Measurements from ENCODE around the gene OMP. TPM values are rescaled to one million over a fixed set of nuclear protein-coding genes. Genes with fewer than 3 reads are reported as not detected.
A peak's percentile ranks its signal among the peaks of the same experiment; 100 is the strongest.

The OMP gene
- polyA plus RNA-seq, 3 donors, result not detected

DNA sequence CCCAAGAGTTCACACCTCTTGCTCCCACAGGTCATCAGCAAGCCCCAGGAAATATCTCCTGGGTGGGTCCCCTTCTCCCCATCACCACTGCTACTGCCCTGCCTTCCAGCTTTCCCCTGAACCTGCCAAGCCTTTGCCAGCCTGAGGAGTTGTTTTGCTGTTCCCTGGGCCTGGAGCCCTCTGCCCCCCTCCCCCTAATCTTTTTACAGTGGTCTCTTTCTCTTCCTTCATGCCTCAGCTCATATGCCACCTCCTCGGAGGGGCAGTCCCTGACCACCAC is 44.3 kb downstream of the OMP start:
- no peak for DNase-seq
- no peak overlapping the region for H3K4me3 ChIP-seq (replicated peaks in 1 of 3; ENCODE audit: low read depth in 2 of 3, low read length in 3 of 3)
- TF ChIP-seq CTCF (IDR thresholded peaks at IDR 0.05), result no peak
- H3K9me3 ChIP-seq (replicated peaks in 1 of 2; ENCODE audit: control insufficient read depth in 1 of 2, insufficient read depth in 1 of 2, low read length in 2 of 2), result no peaks in the 10 kb centered on the region
- no peaks in the 10 kb centered on the region for H3K79me2 ChIP-seq (ENCODE audit: insufficient read depth, low read length)
- Mint-ChIP-seq H3K27ac (no peak overlapping the region), H3K4me3 (peak overlapping the region; percentile 13 to 44), H3K4me1 (peaks cover 11% of the 10 kb centered on the region), H3K36me3 (peaks cover 0 to 1% of the 10 kb centered on the region in 2 donors), H3K27me3 (ENCODE audit: low read depth in 3 of 3) (peaks cover 14 to 43% (median 27%) of the 10 kb centered on the region in 3 donors), H3K9me3 (no peaks in the 10 kb centered on the region)
- no peaks in the 10 kb centered on the region for H4K20me1 ChIP-seq (ENCODE audit: insufficient read depth, low read length)
- no peak overlapping the region for H3K4me2 ChIP-seq (replicated peaks; ENCODE audit: extremely low read depth, low read length, poor library complexity, severe bottlenecking)
- H3K4me1 ChIP-seq (ENCODE audit: control insufficient read depth in 1 of 2, insufficient read depth in 2 of 2, low read length in 2 of 2), result peaks cover 5% of the 10 kb centered on the region in 2 donors
- H3K27me3 ChIP-seq (ENCODE audit: control insufficient read depth in 2 of 2, insufficient read depth in 2 of 2, low read length in 2 of 2), result peaks cover 0 to 15% of the 10 kb centered on the region in 2 donors
- intact Hi-C loops (cut with micrococcal nuclease), result no loop called here
- 67% methylated on average over 1 of the region's 1 CpG for WGBS (ENCODE audit: insufficient coverage)
- no peak overlapping the region for H3K27ac ChIP-seq (ENCODE audit: low read depth in 1 of 2, low read length in 2 of 2)
- peak overlapping the region; percentile 85 for H2AFZ ChIP-seq (ENCODE audit: insufficient read depth, low read depth, low read length, poor library complexity, severe bottlenecking)
- H3K9ac ChIP-seq (ENCODE audit: insufficient read depth, low read length, poor library complexity, severe bottlenecking), result no peak overlapping the region
- no peaks in the 10 kb centered on the region for H3K36me3 ChIP-seq (replicated peaks in 1 of 2; ENCODE audit: control insufficient read depth in 1 of 2, insufficient read depth in 2 of 2, low read length in 2 of 2)

GRCh38 chr11:77147668-77148321 is 45.2 kb downstream of the OMP start:
- peak overlapping the region; percentile 33 for H3K9ac ChIP-seq (ENCODE audit: insufficient read depth, low read length, poor library complexity, severe bottlenecking)
- peak overlapping the region in 2 of 3 experiments; percentile 23 to 63 for H3K4me3 ChIP-seq (replicated peaks in 1 of 3; ENCODE audit: low read depth in 2 of 3, low read length in 3 of 3)
- peak overlapping the region; percentile 85 for H2AFZ ChIP-seq (ENCODE audit: insufficient read depth, low read depth, low read length, poor library complexity, severe bottlenecking)
- no peak for TF ChIP-seq CTCF (IDR thresholded peaks at IDR 0.05)
- Mint-ChIP-seq H3K27me3 (ENCODE audit: low read depth in 3 of 3) (peaks cover 15 to 48% (median 32%) of the 10 kb centered on the region in 3 donors), H3K27ac (peak overlapping the region in 2 of 7 donors; percentile 26 to 55), H3K4me3 (peak overlapping the region; percentile 71 to 89), H3K36me3 (peaks cover 0 to 1% of the 10 kb centered on the region in 2 donors), H3K9me3 (no peaks in the 10 kb centered on the region), H3K4me1 (peaks cover 19% of the 10 kb centered on the region)
- H3K27me3 ChIP-seq (ENCODE audit: control insufficient read depth in 2 of 2, insufficient read depth in 2 of 2, low read length in 2 of 2), result peaks cover 0 to 15% of the 10 kb centered on the region in 2 donors
- H3K79me2 ChIP-seq (ENCODE audit: insufficient read depth, low read length), result no peaks in the 10 kb centered on the region
- no peak overlapping the region for H3K27ac ChIP-seq (ENCODE audit: low read depth in 1 of 2, low read length in 2 of 2)
- H4K20me1 ChIP-seq (ENCODE audit: insufficient read depth, low read length), result no peaks in the 10 kb centered on the region
- intact Hi-C loops (cut with micrococcal nuclease), result no loop called here
- peaks cover 5 to 7% of the 10 kb centered on the region in 2 donors for H3K4me1 ChIP-seq (ENCODE audit: control insufficient read depth in 1 of 2, insufficient read depth in 2 of 2, low read length in 2 of 2)
- peak overlapping the region; percentile 66 for H3K4me2 ChIP-seq (replicated peaks; ENCODE audit: extremely low read depth, low read length, poor library complexity, severe bottlenecking)
- 15% methylated on average over 39 of the region's 47 CpGs for WGBS (ENCODE audit: insufficient coverage)
- no peak for DNase-seq
- no peaks in the 10 kb centered on the region for H3K9me3 ChIP-seq (replicated peaks in 1 of 2; ENCODE audit: control insufficient read depth in 1 of 2, insufficient read depth in 1 of 2, low read length in 2 of 2)
- H3K36me3 ChIP-seq (replicated peaks in 1 of 2; ENCODE audit: control insufficient read depth in 1 of 2, insufficient read depth in 2 of 2, low read length in 2 of 2), result no peaks in the 10 kb centered on the region
